ENCODE results near the gene ARID1B. TPM values are rescaled to one million over a fixed set of nuclear protein-coding genes. Genes with fewer than 3 reads are reported as not detected.

Gene ARID1B
- total RNA-seq, 2 experiments from 2014 or later = 36.9 to 38.9 TPM

GRCh38 chr6:157213907-157214565 lies 436.9 kb downstream of the ARID1B start:
- no peaks in the 10 kb centered on the region for H3K9me3 Mint-ChIP-seq
- no peaks in the 10 kb centered on the region for H3K4me1 Mint-ChIP-seq (ENCODE audit: low read depth)
- H3K27me3 Mint-ChIP-seq = no peaks in the 10 kb centered on the region
- DNase-seq (no peak), ATAC-seq (no peak)
- POLR2A ChIA-PET = no interaction called here
- H3K27ac Mint-ChIP-seq = no peak overlapping the region
- no peaks in the 10 kb centered on the region for H3K36me3 Mint-ChIP-seq (ENCODE audit: low read depth)
- no peak for TF ChIP-seq CTCF (IDR thresholded peaks at IDR 0.05)
- intact Hi-C loops (cut with micrococcal nuclease) = no loop called here
- CTCF ChIA-PET = no interaction called here
- no peak overlapping the region for H3K4me3 Mint-ChIP-seq

- H3K27ac Mint-ChIP-seq = no peak overlapping the region
- ATAC-seq (no peak), DNase-seq (no peak)
- no peaks in the 10 kb centered on the region for H3K9me3 Mint-ChIP-seq
- H3K4me3 Mint-ChIP-seq = no peak overlapping the region
- CTCF ChIA-PET = interaction anchor here (1.1 to 1.5 kb wide), 2 partner anchors 20 to 59 kb away, joined by 3 read pairs; no protein-coding TSS in a partner anchor
- peaks cover under 1% of the 10 kb centered on the region for H3K4me1 Mint-ChIP-seq (ENCODE audit: low read depth)
- intact Hi-C loops (cut with micrococcal nuclease) = no loop called here
- H3K36me3 Mint-ChIP-seq (ENCODE audit: low read depth) = no peaks in the 10 kb centered on the region
- no peaks in the 10 kb centered on the region for H3K27me3 Mint-ChIP-seq
- POLR2A ChIA-PET = no interaction called here
- no peak for TF ChIP-seq CTCF (IDR thresholded peaks at IDR 0.05)
These were observed 438.5 kb downstream of the ARID1B start for GRCh38 chr6:157215717-157216116.

GRCh38 chr6:157216570-157216969 lies 439.4 kb downstream of the ARID1B start:
- Mint-ChIP-seq H3K27ac (no peak overlapping the region), H3K4me1 (ENCODE audit: low read depth) (peaks cover 6% of the 10 kb centered on the region), H3K36me3 (ENCODE audit: low read depth) (no peaks in the 10 kb centered on the region), H3K9me3 (no peaks in the 10 kb centered on the region), H3K4me3 (no peak overlapping the region), H3K27me3 (no peaks in the 10 kb centered on the region)
- TF ChIP-seq CTCF (IDR thresholded peaks at IDR 0.05) = no peak
- ChIA-PET POLR2A (no interaction called here), CTCF (no interaction called here)
- no peak for ATAC-seq
- DNase-seq = no peak
- intact Hi-C loops (cut with micrococcal nuclease) = no loop called here

GRCh38 chr6:157217198-157217893 lies 440.2 kb downstream of the ARID1B start:
- intact Hi-C loops (cut with micrococcal nuclease) = no loop called here
- no peak overlapping the region for H3K4me3 Mint-ChIP-seq
- H3K9me3 Mint-ChIP-seq = no peaks in the 10 kb centered on the region
- ATAC-seq = no peak
- peaks cover 9% of the 10 kb centered on the region for H3K4me1 Mint-ChIP-seq (ENCODE audit: low read depth)
- H3K27ac Mint-ChIP-seq = no peak overlapping the region
- DNase-seq = no peak
- no peaks in the 10 kb centered on the region for H3K36me3 Mint-ChIP-seq (ENCODE audit: low read depth)
- TF ChIP-seq CTCF (IDR thresholded peaks at IDR 0.05) = no peak
- CTCF ChIA-PET = no interaction called here
- POLR2A ChIA-PET = no interaction called here
- H3K27me3 Mint-ChIP-seq = no peaks in the 10 kb centered on the region

GRCh38 chr6:157217894-157218370 lies 440.8 kb downstream of the ARID1B start:
- ATAC-seq = no peak
- H3K27me3 Mint-ChIP-seq = no peaks in the 10 kb centered on the region
- TF ChIP-seq CTCF (IDR thresholded peaks at IDR 0.05) = no peak
- peaks cover 14% of the 10 kb centered on the region for H3K4me1 Mint-ChIP-seq (ENCODE audit: low read depth)
- no peak for DNase-seq
- POLR2A ChIA-PET = no interaction called here
- intact Hi-C loops (cut with micrococcal nuclease) = no loop called here
- no peak overlapping the region for H3K27ac Mint-ChIP-seq
- no peak overlapping the region for H3K4me3 Mint-ChIP-seq
- no peaks in the 10 kb centered on the region for H3K36me3 Mint-ChIP-seq (ENCODE audit: low read depth)
- CTCF ChIA-PET = interaction anchor here (2.6 kb wide), 1 partner anchor 18 kb away, joined by 11 read pairs; no protein-coding TSS in a partner anchor
- no peaks in the 10 kb centered on the region for H3K9me3 Mint-ChIP-seq

Data from activated CD8-positive, alpha-beta T cell treated with anti-CD3 and anti-CD28 coated beads for 36 hours (primary cell).